Fibroblast of lung (primary cell): Measurements from ENCODE around the gene TSSK2.

Experiments
- CTCF ChIP-seq, 2 donors: IDR thresholded peaks in 1 of 2; conservative IDR thresholded peaks in 1 of 2; 1 replicate in 1 of 2; 2 replicates in 1 of 2; pipeline ENCODE4 v1.5.1; 2011 to 2012; ENCODE audit warnings: low read length in 2 of 2, control low read depth in 1 of 2, inconsistent platforms in 1 of 2, low read depth in 1 of 2, mild to moderate bottlenecking in 1 of 2
- EZH2 ChIP-seq: IDR thresholded peaks from 2 replicates; pipeline ENCODE4 v1.5.1; 2012; ENCODE audit warnings: low read length, control low read depth, mild to moderate bottlenecking; ENCODE audit errors: missing control alignments

DNA sequence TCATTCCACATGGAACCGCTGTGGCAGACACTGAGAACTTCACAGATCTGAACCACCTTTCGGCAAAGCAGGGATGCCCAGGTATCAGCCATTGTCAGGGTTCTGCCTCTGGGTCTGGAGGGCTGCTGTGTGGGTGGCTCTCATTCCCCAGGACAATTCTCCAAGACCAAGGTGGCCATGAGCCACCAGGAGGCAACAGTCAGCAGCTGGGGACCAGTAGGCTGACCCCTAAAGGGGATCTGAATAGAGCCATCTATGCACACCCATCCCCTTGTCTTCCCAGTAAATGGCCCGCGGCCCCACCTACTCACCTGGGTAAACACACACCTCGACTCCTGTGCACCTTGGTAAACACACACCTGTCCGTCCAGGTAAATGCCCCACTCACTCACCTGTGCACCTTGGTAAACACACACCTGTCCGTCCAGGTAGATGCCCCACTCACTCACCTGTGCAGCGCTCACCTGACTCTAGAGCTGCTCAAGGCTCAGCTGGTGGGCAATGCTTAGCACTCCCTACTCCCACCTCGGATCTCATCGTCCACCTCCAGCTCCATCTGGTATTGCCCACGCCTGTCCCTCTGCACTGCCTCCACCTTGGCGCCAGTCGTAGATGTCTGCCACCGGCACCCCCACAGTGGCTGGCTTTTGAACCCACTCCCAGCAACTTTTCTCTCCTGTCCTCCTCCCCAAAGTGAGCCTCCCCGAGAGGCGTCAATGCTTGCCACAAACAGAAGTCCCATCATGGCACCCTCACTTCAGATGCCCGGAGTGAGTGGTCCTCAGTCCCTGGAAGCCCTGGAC is 37.2 kb downstream of the TSSK2 start:
- TF ChIP-seq CTCF (conservative IDR thresholded peaks at IDR 0.05 in 1 of 2, IDR thresholded peaks at IDR 0.05 in 1 of 2; ENCODE audit: low read depth in 1 of 2, low read length in 2 of 2) (no peak), EZH2 (no peak)
